Activated CD4-positive, alpha-beta T cell treated with anti-CD3 and anti-CD28 coated beads, Interleukin-2, amount 10 ng/mL, durations not matched to agents 24 days and 14 days (primary cell): Measurements from ENCODE around the gene CYP4A22. TPM values are rescaled to one million over a fixed set of nuclear protein-coding genes. Genes with fewer than 3 reads are reported as not detected.
"Not testable (repeated sequence)": the region's sequence is repeated elsewhere in the genome, so short reads cannot be mapped to it uniquely, and the experiment has no call there.

Experiments used
- DNase-seq: peaks from one replicate; pipeline ENCODE4 v3.0.0; 2022
- H3K27ac Mint-ChIP-seq: one replicate; pipeline ENCODE4 v1.8.0; 2022; ENCODE audit warnings: mild to moderate bottlenecking, mixed read lengths
- H3K27me3 Mint-ChIP-seq: one replicate; pipeline ENCODE4 v1.8.0; 2022; ENCODE audit warnings: mixed read lengths
- H3K36me3 Mint-ChIP-seq: one replicate; pipeline ENCODE4 v1.8.0; 2022; ENCODE audit warnings: low read depth, mild to moderate bottlenecking, mixed read lengths
- H3K4me1 Mint-ChIP-seq: one replicate; pipeline ENCODE4 v1.8.0; 2021; ENCODE audit warnings: mixed read lengths
- H3K4me3 Mint-ChIP-seq: one replicate; pipeline ENCODE4 v1.8.0; 2022; ENCODE audit warnings: mild to moderate bottlenecking, moderate library complexity, mixed read lengths
- H3K9me3 Mint-ChIP-seq: one replicate; pipeline ENCODE4 v1.8.0; 2021; ENCODE audit warnings: mixed read lengths
- intact Hi-C: fragments of 100-400 bp; cut with micrococcal nuclease; formaldehyde crosslinking; loops from one replicate; pipeline ENCODE4 v1.15.1; 2023
- total RNA-seq: library from RNA; stranded (reverse); gene quantifications from 2 replicates; pipeline ENCODE4 v1.2.3, GENCODE V29; 2022

The CYP4A22 gene
- total RNA-seq, 1 donor from 2014 or later: not detected

DNA sequence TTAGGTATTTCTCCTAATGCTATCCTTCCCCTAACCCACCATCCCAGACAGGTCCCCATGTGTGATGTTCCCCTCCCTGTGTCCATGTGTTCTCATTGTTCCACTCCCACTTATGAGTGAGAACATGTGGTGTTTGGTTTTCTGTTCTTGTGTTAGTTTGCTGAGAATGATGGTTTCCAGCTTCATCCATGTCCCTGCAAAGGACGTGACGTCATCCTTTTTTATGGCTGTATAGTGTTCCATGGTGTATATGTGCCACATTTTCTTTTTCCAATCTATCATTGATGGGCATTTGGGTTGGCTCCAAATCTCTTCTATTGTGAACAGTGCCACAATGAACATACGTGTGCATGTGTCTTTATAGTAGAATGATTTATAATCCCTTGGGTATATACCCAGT, 4.6 kb upstream of the CYP4A22 start:
- H3K27ac Mint-ChIP-seq, DNase-seq, H3K9me3 Mint-ChIP-seq, H3K36me3 Mint-ChIP-seq, H3K4me1 Mint-ChIP-seq, H3K4me3 Mint-ChIP-seq, H3K27me3 Mint-ChIP-seq, intact Hi-C loops: not testable (repeated sequence)

DNA sequence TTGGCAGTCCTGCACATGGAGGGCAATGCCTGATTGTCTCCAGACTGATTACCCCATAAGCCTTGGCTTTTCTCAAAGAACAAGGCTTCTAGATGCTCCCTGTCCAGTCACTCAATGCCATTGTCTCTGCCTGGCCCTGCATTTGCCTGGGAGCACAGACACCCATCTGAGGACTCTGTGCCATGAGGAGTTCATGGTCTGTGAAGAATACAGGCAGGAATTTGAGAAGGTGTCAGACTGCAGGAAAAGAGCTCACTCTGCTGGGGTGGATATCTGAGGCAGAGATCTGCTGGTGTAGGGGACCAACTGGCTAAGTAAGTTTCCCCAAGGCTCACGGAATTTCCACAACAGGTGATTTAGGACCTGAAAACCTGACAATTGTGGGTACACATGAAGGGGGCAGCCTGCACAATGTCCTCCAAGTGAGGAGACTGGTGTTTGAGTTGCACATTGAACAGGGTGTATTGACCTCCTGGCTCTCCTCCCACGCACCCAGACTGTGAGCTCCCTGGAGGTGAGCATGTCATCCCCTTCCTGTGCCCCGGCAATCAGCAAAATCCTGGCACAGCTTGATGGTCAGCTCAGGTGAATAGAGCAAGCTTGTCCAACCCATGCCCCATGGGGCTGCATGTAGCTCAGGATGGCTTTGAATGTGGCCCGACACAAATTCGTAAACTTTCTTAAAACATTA, 829 bp downstream of the CYP4A22 start:
- Mint-ChIP-seq H3K4me3 (no peak overlapping the region), H3K27me3 (peaks cover 4% of the 10 kb centered on the region), H3K36me3 (no peaks in the 10 kb centered on the region), H3K27ac (no peak overlapping the region), H3K4me1 (no peaks in the 10 kb centered on the region), H3K9me3 (no peaks in the 10 kb centered on the region)
- no peak for DNase-seq
- intact Hi-C loops: no loop called here

DNA sequence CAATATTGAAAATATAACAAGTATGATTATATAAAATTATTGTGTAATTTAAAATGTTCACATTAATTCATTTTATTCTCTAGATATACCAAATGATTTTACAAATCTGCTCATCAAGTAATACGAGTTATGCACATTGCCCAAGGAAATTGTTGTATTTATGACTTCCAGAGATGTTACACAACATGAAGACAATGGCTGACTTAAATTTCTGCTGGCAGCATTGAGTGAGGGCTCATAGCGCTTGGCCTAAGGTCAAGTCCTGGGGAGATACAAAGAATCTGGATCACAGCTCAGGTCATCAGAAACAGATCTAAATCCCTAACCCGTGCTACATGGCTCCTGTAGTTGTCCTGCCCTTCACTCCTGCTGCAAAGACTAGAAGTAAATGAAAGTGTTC, 3.1 kb downstream of the CYP4A22 start:
- H3K27ac Mint-ChIP-seq, H3K4me3 Mint-ChIP-seq, intact Hi-C loops, DNase-seq, H3K4me1 Mint-ChIP-seq, H3K27me3 Mint-ChIP-seq, H3K36me3 Mint-ChIP-seq, H3K9me3 Mint-ChIP-seq: not testable (repeated sequence)

DNA sequence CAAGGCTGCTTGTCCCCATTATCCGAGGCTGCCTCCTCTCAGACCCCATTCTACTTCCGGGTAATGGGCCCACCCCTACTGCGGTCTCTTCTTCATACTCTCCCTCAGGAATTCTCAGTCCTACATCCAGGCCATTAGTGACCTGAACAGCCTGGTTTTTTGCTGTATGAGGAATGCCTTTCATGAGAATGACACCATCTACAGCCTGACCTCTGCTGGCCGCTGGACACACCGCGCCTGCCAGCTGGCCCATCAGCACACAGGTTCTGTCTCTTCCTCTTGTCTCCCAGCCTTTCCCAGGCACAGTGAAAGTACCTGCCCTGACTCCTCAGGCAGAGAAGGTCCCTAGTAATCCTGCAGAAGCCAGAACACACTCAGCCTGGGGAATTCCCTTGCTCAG, 6.4 kb downstream of the CYP4A22 start:
- intact Hi-C loops, H3K27ac Mint-ChIP-seq, DNase-seq: not testable (repeated sequence)

DNA sequence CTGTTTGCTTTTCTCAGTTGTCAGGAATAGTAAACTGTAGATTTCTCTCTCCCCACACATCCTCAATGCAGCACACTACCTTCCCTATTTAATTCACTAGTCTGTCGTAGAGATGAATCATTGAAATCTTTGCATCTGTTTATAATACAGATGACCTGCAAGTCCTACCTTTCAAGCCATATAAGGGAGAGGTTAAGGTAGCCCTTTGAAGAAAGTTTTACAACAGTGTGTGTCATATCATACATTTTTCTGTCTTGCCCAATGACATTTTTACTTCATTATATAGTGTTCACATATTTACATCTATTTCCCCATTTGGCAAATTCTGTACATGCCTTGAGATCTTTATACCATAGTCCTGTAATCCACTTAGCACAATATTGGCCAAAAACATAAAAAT, 9.3 kb downstream of the CYP4A22 start:
- H3K4me3 Mint-ChIP-seq, H3K4me1 Mint-ChIP-seq, intact Hi-C loops, H3K27me3 Mint-ChIP-seq, DNase-seq, H3K36me3 Mint-ChIP-seq, H3K27ac Mint-ChIP-seq, H3K9me3 Mint-ChIP-seq: not testable (repeated sequence)

More for the DNA sequence above, 6.4 kb downstream of the CYP4A22 start:
- not testable (repeated sequence) for H3K36me3 Mint-ChIP-seq, H3K27me3 Mint-ChIP-seq, H3K4me1 Mint-ChIP-seq, H3K9me3 Mint-ChIP-seq, H3K4me3 Mint-ChIP-seq

DNA sequence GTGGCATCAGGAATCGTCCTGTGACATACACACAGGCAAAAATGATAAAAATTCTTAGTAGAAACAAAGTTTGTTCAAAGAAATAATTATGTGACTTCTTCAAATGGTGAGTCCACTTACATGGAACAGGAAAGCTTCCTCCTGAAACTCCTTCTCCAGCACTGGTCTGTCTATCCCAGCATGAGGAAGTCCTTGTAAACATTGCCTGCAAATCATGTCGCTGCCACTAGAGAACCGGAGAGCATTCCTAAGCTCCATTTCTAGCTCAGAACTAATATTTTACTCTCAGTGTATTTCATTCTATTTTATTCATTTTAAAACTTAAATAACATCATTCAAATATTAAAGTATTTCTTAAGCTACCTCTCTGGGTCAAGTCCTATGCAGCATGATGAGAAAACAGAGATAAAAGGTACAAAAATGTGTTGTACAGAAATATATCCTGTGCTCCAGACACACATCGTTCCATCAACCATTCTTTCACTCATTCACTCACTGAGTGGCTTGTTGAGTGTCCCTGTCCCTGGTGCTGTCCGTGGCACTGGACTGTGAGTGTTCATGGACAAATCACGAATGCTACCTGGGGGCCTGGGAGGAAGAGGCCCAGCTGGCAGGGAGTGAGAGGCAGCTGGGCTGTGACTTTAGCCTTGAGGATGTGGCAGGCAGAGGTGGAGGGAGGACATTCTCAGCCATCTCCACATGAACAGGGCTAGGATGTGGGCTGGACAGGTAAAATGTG, 10.0 kb downstream of the CYP4A22 start:
- Mint-ChIP-seq H3K36me3 (no peaks in the 10 kb centered on the region), H3K4me3 (no peak overlapping the region), H3K27ac (no peak overlapping the region), H3K27me3 (peaks cover 5% of the 10 kb centered on the region), H3K9me3 (no peaks in the 10 kb centered on the region), H3K4me1 (no peaks in the 10 kb centered on the region)
- intact Hi-C loops: no loop called here
- no peak for DNase-seq

DNA sequence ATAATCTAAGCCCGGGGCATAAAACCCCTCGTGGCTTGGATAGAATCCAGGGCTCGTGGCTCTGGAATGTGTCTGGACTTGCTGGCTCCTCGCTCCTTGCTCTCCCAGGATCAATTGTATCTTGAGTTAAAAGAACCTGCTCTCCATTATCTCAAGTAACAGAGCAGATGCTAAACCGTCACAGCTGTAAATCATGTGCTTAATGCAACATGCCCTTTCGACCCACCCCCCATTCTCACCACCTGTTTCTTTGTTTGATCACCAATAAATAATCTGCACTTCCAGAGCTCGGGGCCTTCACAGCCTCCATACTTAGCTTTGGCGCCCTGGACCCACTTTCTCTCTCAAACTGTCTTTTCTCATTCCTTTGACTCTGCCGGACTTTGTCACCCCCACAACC, 11.9 kb downstream of the CYP4A22 start:
- H3K4me3 Mint-ChIP-seq, H3K4me1 Mint-ChIP-seq, H3K27me3 Mint-ChIP-seq, intact Hi-C loops, H3K9me3 Mint-ChIP-seq, H3K27ac Mint-ChIP-seq, H3K36me3 Mint-ChIP-seq, DNase-seq: not testable (repeated sequence)

DNA sequence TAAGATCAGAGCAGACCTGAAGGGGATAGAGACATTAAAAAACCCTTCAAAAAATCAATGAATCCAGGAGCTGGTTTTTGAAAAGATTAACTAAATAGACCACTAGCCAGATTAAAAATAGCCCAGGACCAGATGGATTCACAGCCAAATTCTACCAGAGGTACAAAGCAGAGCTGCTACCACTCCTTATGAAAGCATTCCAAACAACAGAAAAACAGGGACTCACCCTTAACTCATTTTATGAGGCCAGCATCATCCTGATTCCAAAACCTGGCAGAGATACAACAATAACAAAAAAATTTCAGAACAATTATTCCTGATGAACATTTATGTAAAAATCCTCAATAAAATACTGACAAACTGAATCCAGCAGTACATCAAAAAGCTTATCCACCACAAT, 19.2 kb downstream of the CYP4A22 start:
- H3K9me3 Mint-ChIP-seq, intact Hi-C loops, H3K36me3 Mint-ChIP-seq, DNase-seq, H3K27ac Mint-ChIP-seq, H3K4me3 Mint-ChIP-seq, H3K4me1 Mint-ChIP-seq: not testable (repeated sequence)
- peaks cover 15% of the 10 kb centered on the region for H3K27me3 Mint-ChIP-seq

DNA sequence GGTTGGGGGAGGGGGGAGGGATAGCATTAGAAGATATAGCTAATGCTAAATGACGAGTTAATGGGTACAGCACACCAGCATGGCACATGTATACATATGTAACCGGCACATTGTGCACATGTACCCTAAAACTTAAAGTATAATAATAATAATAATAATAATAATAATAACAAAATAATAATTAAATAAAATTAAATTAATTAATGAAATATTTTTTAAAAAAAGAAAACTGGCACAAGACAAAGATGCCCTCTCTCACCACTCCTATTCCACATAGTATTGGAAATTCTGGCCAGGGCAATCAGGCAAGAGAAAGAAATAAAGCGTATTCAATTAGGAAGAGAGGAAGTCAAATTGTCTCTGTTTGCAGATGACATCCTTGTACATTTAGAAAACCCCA, 20.7 kb downstream of the CYP4A22 start:
- intact Hi-C loops, H3K36me3 Mint-ChIP-seq, H3K4me1 Mint-ChIP-seq, H3K4me3 Mint-ChIP-seq, DNase-seq, H3K9me3 Mint-ChIP-seq, H3K27ac Mint-ChIP-seq: not testable (repeated sequence)
- H3K27me3 Mint-ChIP-seq: peaks cover 23% of the 10 kb centered on the region

DNA sequence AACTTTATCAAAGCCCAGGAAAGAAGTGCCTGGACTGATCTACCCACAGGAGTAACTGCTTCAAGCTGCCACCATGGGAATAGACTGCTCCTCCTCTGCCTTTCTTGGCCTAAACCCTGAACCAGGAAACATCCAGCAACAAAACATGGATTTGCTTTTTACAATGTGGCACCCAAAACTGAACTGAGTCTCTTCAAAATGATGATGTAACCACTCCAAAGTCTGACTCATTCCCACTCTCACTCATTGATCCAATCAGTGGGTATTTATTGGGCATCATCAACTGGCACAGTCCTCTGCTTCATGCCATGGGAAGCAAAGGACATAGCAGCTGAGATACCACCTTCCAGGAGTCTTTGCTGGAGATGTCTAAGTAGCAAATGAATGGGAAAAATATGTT, 23.5 kb downstream of the CYP4A22 start:
- DNase-seq: no peak
- Mint-ChIP-seq H3K36me3 (no peaks in the 10 kb centered on the region), H3K27ac (no peak overlapping the region), H3K27me3 (peaks cover 23% of the 10 kb centered on the region), H3K9me3 (peaks cover 6% of the 10 kb centered on the region), H3K4me3 (no peak overlapping the region), H3K4me1 (no peaks in the 10 kb centered on the region)
- intact Hi-C loops: no loop called here

DNA sequence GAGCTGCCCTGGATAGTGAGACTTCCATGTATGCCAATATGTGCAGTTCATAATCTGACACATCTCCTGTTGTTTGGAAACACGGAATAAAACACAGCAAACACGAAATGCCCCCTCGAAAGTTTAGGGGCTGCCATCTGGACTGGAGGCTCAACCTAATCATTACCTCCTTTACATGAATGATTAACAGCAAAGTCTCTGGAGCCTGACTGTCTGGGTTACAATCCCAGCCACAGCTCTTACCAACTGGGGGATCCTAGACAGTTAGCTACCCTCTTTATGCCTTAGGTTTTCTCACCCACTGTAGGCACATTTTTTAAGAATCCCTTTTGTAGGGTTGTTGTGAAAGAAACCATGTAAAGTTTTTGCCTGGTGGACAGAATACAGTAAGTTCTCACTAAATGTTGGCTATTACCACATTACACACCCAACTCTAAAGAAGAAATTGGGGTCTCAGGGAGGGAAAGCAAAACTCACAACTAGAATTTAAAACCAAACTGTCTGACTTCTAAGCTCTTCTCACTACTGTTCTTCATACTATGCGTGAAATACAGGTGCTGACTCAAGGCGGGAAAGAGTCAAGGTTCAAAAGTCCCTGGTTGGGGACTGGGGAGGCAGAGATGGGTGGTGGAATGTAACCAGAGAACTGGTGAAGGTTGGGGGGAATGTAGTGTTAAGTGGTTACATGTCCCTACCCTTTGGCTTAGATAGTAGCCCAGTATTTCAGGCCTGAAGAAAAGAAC, 24.2 kb downstream of the CYP4A22 start:
- intact Hi-C loops: no loop called here
- no peak for DNase-seq
- Mint-ChIP-seq H3K27ac (no peak overlapping the region), H3K4me1 (no peaks in the 10 kb centered on the region), H3K36me3 (no peaks in the 10 kb centered on the region), H3K4me3 (no peak overlapping the region), H3K9me3 (peaks cover under 1% of the 10 kb centered on the region), H3K27me3 (peaks cover 19% of the 10 kb centered on the region)

DNA sequence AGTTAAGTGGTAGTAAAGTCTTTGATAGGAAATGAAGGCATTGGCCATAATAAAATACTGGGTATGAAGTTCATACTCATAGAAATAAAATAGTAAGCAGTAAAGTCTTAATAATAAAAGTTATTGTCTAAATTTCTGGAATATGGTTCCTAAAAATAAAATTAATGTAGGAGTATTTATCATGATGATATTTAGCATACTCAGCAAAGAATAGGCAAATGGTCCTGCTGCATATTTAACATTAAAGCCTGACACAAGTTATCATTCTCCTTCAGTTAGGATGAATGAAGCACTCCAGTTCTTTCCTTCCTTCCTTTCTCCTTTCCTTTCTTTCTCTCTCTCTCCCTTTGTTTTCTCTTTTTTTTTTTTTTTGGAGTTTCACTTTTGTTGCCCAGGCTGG, 27.3 kb downstream of the CYP4A22 start:
- Mint-ChIP-seq H3K4me1 (no peaks in the 10 kb centered on the region), H3K4me3 (no peak overlapping the region), H3K27ac (no peak overlapping the region), H3K36me3 (no peaks in the 10 kb centered on the region), H3K27me3 (peaks cover 24% of the 10 kb centered on the region), H3K9me3 (no peaks in the 10 kb centered on the region)
- intact Hi-C loops: no loop called here
- no peak for DNase-seq

DNA sequence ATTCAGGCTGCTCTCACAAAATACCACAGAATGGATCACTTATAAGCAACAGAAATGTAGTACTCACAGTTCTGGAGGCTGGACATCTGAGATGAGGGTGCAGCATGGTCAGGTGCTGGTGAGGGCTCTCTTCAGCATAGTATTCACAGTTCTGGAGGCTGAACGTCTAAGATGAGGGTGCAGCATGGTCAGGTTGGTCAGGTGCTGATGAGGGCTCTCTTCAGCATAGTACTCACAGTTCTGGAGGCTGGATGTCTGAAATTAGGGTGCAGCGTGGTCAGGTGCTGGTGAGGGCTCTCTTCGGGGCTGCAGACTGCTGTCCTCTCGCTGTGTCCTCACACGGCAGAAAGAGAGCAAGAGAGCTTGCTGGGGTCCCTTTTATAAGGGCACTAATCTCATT, 35.5 kb downstream of the CYP4A22 start:
- no peak overlapping the region for H3K4me3 Mint-ChIP-seq
- no peaks in the 10 kb centered on the region for H3K9me3 Mint-ChIP-seq
- H3K27me3 Mint-ChIP-seq: peaks cover 14% of the 10 kb centered on the region
- DNase-seq: no peak
- H3K36me3 Mint-ChIP-seq: no peaks in the 10 kb centered on the region
- H3K4me1 Mint-ChIP-seq: peaks cover 3% of the 10 kb centered on the region
- intact Hi-C loops: loop anchor here (10.0 kb wide), 1 partner anchor 62 kb away; the partner anchor contains the start of gene TAL1
- no peak overlapping the region for H3K27ac Mint-ChIP-seq

DNA sequence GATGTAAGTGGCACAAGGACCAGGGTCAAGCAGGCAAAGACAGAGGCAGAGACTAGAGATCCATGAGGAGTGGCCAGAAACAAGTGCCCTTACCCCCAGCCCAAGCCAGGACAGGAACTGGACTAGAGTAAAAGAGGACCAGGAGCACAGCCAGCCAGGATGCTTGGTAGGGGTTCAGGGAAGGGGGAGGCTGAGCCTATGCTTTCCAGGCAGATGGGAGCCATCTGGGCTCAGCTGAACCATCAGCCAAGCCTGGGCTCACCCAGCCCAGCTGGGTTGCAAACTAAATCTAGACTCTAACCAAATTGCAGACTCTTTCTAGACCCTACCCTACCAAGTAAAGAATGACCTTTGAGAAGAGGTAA, 37.4 kb downstream of the CYP4A22 start:
- H3K4me3 Mint-ChIP-seq: no peak overlapping the region
- H3K27me3 Mint-ChIP-seq: peaks cover 13% of the 10 kb centered on the region
- H3K9me3 Mint-ChIP-seq: no peaks in the 10 kb centered on the region
- no peaks in the 10 kb centered on the region for H3K36me3 Mint-ChIP-seq
- no peak overlapping the region for H3K27ac Mint-ChIP-seq
- DNase-seq: no peak
- intact Hi-C loops: loop anchor here (5.0 to 10.0 kb wide), 2 partner anchors 60 to 297 kb away; partner anchors contain the start of gene TAL1
- H3K4me1 Mint-ChIP-seq: peaks cover 10% of the 10 kb centered on the region
